ENCODE results near the gene MRNIP.
"Not testable (repeated sequence)": the region's sequence is repeated elsewhere in the genome, so short reads cannot be mapped to it uniquely, and the experiment has no call there.

MRNIP gene

GRCh38 chr5:179871533-179871932 lies 12.9 kb upstream of the MRNIP start:
- DNase-seq (ENCODE audit: low read depth), result not testable (repeated sequence)

- no peak for DNase-seq (ENCODE audit: low read depth)
Observed at GRCh38 chr5:179870952-179871351, 12.3 kb upstream of the MRNIP start.

GRCh38 chr5:179870403-179870903 lies 11.8 kb upstream of the MRNIP start:
- no peak for DNase-seq (ENCODE audit: low read depth)

GRCh38 chr5:179869641-179870402 lies 11.2 kb upstream of the MRNIP start:
- no peak for DNase-seq (ENCODE audit: low read depth)

GRCh38 chr5:179869101-179869500 lies 10.5 kb upstream of the MRNIP start:
- no peak for DNase-seq (ENCODE audit: low read depth)

GRCh38 chr5:179868541-179868940 lies 9.9 kb upstream of the MRNIP start:
- DNase-seq (ENCODE audit: low read depth), result no peak

- DNase-seq (ENCODE audit: low read depth), result no peak
Observed at GRCh38 chr5:179867476-179867875, 8.9 kb upstream of the MRNIP start.

- DNase-seq (ENCODE audit: low read depth), result no peak
Observed at GRCh38 chr5:179867079-179867465, 8.5 kb upstream of the MRNIP start.

GRCh38 chr5:179866241-179867078 lies 7.8 kb upstream of the MRNIP start:
- DNase-seq (ENCODE audit: low read depth), result no peak

GRCh38 chr5:179865491-179866240 lies 7.0 kb upstream of the MRNIP start:
- no peak for DNase-seq (ENCODE audit: low read depth)

- DNase-seq (ENCODE audit: low read depth), result no peak
Observed at GRCh38 chr5:179864686-179865085, 6.1 kb upstream of the MRNIP start.

- no peak for DNase-seq (ENCODE audit: low read depth)
Observed at GRCh38 chr5:179863449-179864085, 5.0 kb upstream of the MRNIP start.

GRCh38 chr5:179862891-179863290 lies 4.3 kb upstream of the MRNIP start:
- DNase-seq (ENCODE audit: low read depth), result no peak

GRCh38 chr5:179862296-179862695 lies 3.7 kb upstream of the MRNIP start:
- no peak for DNase-seq (ENCODE audit: low read depth)

GRCh38 chr5:179860301-179860700 lies 1.7 kb upstream of the MRNIP start:
- DNase-seq (ENCODE audit: low read depth), result no peak

GRCh38 chr5:179858241-179858585 lies 404 bp downstream of the MRNIP start:
- peak; percentile 24 for DNase-seq (ENCODE audit: low read depth)

GRCh38 chr5:179854356-179854755 lies 4.3 kb downstream of the MRNIP start:
- DNase-seq (ENCODE audit: low read depth), result no peak

- no peak for DNase-seq (ENCODE audit: low read depth)
Observed at GRCh38 chr5:179852993-179853547, 5.5 kb downstream of the MRNIP start.

- no peak for DNase-seq (ENCODE audit: low read depth)
Observed at GRCh38 chr5:179841621-179842020, 17.0 kb downstream of the MRNIP start.

GRCh38 chr5:179840766-179841165 lies 17.9 kb downstream of the MRNIP start:
- DNase-seq (ENCODE audit: low read depth), result no peak

GRCh38 chr5:179840321-179840720 lies 18.3 kb downstream of the MRNIP start:
- no peak for DNase-seq (ENCODE audit: low read depth)

Data from T follicular helper cell (primary cell).